ENCODE data around the gene ECM1. TPM values are rescaled to one million over a fixed set of nuclear protein-coding genes. Genes with fewer than 3 reads are reported as not detected.
A peak's percentile ranks its signal among the peaks of the same experiment; 100 is the strongest.

The ECM1 gene
- 55.9 and 61.2 TPM in 2 replicates for total RNA-seq (2021)
- percentile 67 among the genes with signal in this experiment for Bru-seq, nascent RNA
- BruChase-seq, experiment 1, labeled RNA remaining after a 2-hour chase: percentile 66 among the genes with signal in this experiment
- percentile 74 among the genes with signal in this experiment for BruChase-seq, experiment 2, labeled RNA remaining after a 6-hour chase
- long read RNA-seq, transcript ECM1-202 (10 exons, 2,070 nt): major isoform, 102 of 126 reads
- long read RNA-seq, partial matches to known transcripts: 11 of 126 reads
- long read RNA-seq, other reads (novel, unspliced or antisense): 13 of 126 reads

- peak within 1 kb of the TSS; percentile 31 for H3K4me3 ChIP-seq (ENCODE audit: low read depth, low read length, poor library complexity, severe bottlenecking)
- DNase-seq (ENCODE audit: low spot score): peak; percentile 90
- H3K9me3 ChIP-seq (ENCODE audit: low read depth, low read length, poor library complexity, severe bottlenecking): no peaks in the 10 kb centered on the region
- H3K27ac ChIP-seq (ENCODE audit: low read depth, low read length, poor library complexity, severe bottlenecking): peak within 1 kb of the TSS; percentile 81
- no peak for TF ChIP-seq CTCF (conservative IDR thresholded peaks at IDR 0.05; ENCODE audit: low read depth, low read length)
- no peak for TF ChIP-seq EZH2 (IDR thresholded peaks at IDR 0.05; ENCODE audit: borderline replicate concordance, low read depth, low read length, poor library complexity, severe bottlenecking)
- ChIA-PET CTCF (no interaction called here), POLR2A (ENCODE audit: low non-redundant PET) (interaction anchor here (0.7 kb wide), 2 partner anchors 47 to 469 kb away, joined by 3 read pairs; no protein-coding TSS in a partner anchor)
- intact Hi-C loops (cut with micrococcal nuclease; ENCODE audit: unreplicated experiment): no loop called here
- no peaks in the 10 kb centered on the region for H3K27me3 ChIP-seq (replicated peaks; ENCODE audit: insufficient read depth, low read depth, low read length, poor library complexity)
- H3K4me1 ChIP-seq (ENCODE audit: insufficient read depth, low read length, poor library complexity, severe bottlenecking): peaks cover 15% of the 10 kb centered on the region
- peaks cover 16% of the 10 kb centered on the region for H3K36me3 ChIP-seq (ENCODE audit: insufficient read depth, low read length, poor library complexity, severe bottlenecking)
- TSS peak; percentile 62 for BruUV-seq (replicated peaks)
These were observed at the start of gene ECM1 for GRCh38 chr1:150507912-150508864. Gene ECM1 (plus strand): TSS chr1:150508109. CDS start chr1:150508210, 101 bp downstream.

GRCh38 chr1:150464422-150464826 lies 43.5 kb upstream of the ECM1 start:
- no peaks in the 10 kb centered on the region for H3K4me1 ChIP-seq (ENCODE audit: insufficient read depth, low read length, poor library complexity, severe bottlenecking)
- no peaks in the 10 kb centered on the region for H3K27me3 ChIP-seq (replicated peaks; ENCODE audit: insufficient read depth, low read depth, low read length, poor library complexity)
- DNase-seq (ENCODE audit: low spot score): peak; percentile 68
- intact Hi-C loops (cut with micrococcal nuclease; ENCODE audit: unreplicated experiment): loop anchor here (5.0 to 10.0 kb wide), 3 partner anchors 68 to 350 kb away; partner anchors contain the start of gene ENSA
- POLR2A ChIA-PET (ENCODE audit: low non-redundant PET): no interaction called here
- CTCF ChIA-PET: no interaction called here
- TF ChIP-seq CTCF (conservative IDR thresholded peaks at IDR 0.05; ENCODE audit: low read depth, low read length) (peak; percentile 74), EZH2 (IDR thresholded peaks at IDR 0.05; ENCODE audit: borderline replicate concordance, low read depth, low read length, poor library complexity, severe bottlenecking) (no peak)
- no TSS peak for BruUV-seq (replicated peaks)
- no peak overlapping the region for H3K27ac ChIP-seq (ENCODE audit: low read depth, low read length, poor library complexity, severe bottlenecking)
- peaks cover 44% of the 10 kb centered on the region for H3K36me3 ChIP-seq (ENCODE audit: insufficient read depth, low read length, poor library complexity, severe bottlenecking)
- no peak overlapping the region for H3K4me3 ChIP-seq (ENCODE audit: low read depth, low read length, poor library complexity, severe bottlenecking)
- no peaks in the 10 kb centered on the region for H3K9me3 ChIP-seq (ENCODE audit: low read depth, low read length, poor library complexity, severe bottlenecking)

- Histone ChIP-seq H3K27me3 (replicated peaks; ENCODE audit: insufficient read depth, low read depth, low read length, poor library complexity) (no peaks in the 10 kb centered on the region), H3K4me3 (ENCODE audit: low read depth, low read length, poor library complexity, severe bottlenecking) (no peak overlapping the region), H3K27ac (ENCODE audit: low read depth, low read length, poor library complexity, severe bottlenecking) (no peak overlapping the region), H3K36me3 (ENCODE audit: insufficient read depth, low read length, poor library complexity, severe bottlenecking) (peaks cover 51% of the 10 kb centered on the region), H3K4me1 (ENCODE audit: insufficient read depth, low read length, poor library complexity, severe bottlenecking) (no peaks in the 10 kb centered on the region), H3K9me3 (ENCODE audit: low read depth, low read length, poor library complexity, severe bottlenecking) (no peaks in the 10 kb centered on the region)
- BruUV-seq (replicated peaks): no TSS peak
- ChIA-PET POLR2A (ENCODE audit: low non-redundant PET) (no interaction called here), CTCF (no interaction called here)
- no peak for DNase-seq (ENCODE audit: low spot score)
- intact Hi-C loops (cut with micrococcal nuclease; ENCODE audit: unreplicated experiment): loop anchor here (10.0 kb wide), 2 partner anchors 158 to 348 kb away; partner anchors contain the start of gene ENSA
- TF ChIP-seq EZH2 (IDR thresholded peaks at IDR 0.05; ENCODE audit: borderline replicate concordance, low read depth, low read length, poor library complexity, severe bottlenecking): no peak
- TF ChIP-seq CTCF (conservative IDR thresholded peaks at IDR 0.05; ENCODE audit: low read depth, low read length): no peak
These were observed 40.9 kb upstream of the ECM1 start for GRCh38 chr1:150466964-150467363.

Measured in A673 (cell line).